ENCODE results near the gene LMAN2.

Gene LMAN2

GRCh38 chr5:177294632-177295031 lies 56.8 kb downstream of the LMAN2 start:
- no peak for TF ChIP-seq CTCF (IDR thresholded peaks at IDR 0.05; ENCODE audit: insufficient read depth, low read length, missing control alignments)
- no peak for DNase-seq (ENCODE audit: low read depth, low spot score)
- ChIA-PET CTCF (interaction anchor here (1.0 to 4.3 kb wide), 3 partner anchors 9 to 181 kb away, joined by 3 to 28 read pairs (median 4); partner anchors contain the start of genes PRELID1 and RAB24), POLR2A (no interaction called here)
- no peak overlapping the region for H3K4me3 ChIP-seq (ENCODE audit: low read depth, low read length)

- H3K4me3 ChIP-seq (ENCODE audit: low read depth, low read length), result no peak overlapping the region
- no peak for TF ChIP-seq CTCF (IDR thresholded peaks at IDR 0.05; ENCODE audit: insufficient read depth, low read length, missing control alignments)
- ChIA-PET CTCF (interaction anchor here (0.6 to 4.3 kb wide), 5 partner anchors 10 to 183 kb away, joined by 3 to 28 read pairs (median 3); partner anchors contain the start of genes PRELID1 and RAB24), POLR2A (no interaction called here)
- DNase-seq (ENCODE audit: low read depth, low spot score), result no peak
Measured at GRCh38 chr5:177293819-177294581, 57.5 kb downstream of the LMAN2 start.

DNA sequence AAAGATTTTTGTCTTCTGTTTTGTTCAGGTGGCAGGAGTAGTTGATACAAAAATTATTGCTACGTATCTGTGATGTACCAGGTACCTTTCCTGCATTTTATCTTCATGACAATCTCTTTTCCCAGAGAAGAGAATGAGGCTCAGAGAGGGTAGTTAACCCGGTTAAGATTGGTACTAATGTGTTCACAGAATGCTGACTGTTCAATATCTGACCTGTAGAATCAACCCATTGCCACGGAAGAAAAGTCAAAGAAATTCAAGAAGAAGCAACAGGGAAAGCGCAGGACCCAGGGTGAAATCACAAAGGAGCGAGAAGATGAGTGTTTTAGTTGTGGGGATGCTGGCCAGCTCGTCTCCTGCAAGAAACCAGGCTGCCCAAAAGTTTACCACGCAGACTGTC lies 59.7 kb downstream of the LMAN2 start:
- ChIA-PET POLR2A (no interaction called here), CTCF (interaction anchor here (1.0 to 4.3 kb wide), 2 partner anchors 12 to 178 kb away, joined by 3 to 28 read pairs; partner anchors contain the start of genes PRELID1 and RAB24)
- no peak for TF ChIP-seq CTCF (IDR thresholded peaks at IDR 0.05; ENCODE audit: insufficient read depth, low read length, missing control alignments)
- DNase-seq (ENCODE audit: low read depth, low spot score), result no peak
- H3K4me3 ChIP-seq (ENCODE audit: low read depth, low read length), result no peak overlapping the region

DNA sequence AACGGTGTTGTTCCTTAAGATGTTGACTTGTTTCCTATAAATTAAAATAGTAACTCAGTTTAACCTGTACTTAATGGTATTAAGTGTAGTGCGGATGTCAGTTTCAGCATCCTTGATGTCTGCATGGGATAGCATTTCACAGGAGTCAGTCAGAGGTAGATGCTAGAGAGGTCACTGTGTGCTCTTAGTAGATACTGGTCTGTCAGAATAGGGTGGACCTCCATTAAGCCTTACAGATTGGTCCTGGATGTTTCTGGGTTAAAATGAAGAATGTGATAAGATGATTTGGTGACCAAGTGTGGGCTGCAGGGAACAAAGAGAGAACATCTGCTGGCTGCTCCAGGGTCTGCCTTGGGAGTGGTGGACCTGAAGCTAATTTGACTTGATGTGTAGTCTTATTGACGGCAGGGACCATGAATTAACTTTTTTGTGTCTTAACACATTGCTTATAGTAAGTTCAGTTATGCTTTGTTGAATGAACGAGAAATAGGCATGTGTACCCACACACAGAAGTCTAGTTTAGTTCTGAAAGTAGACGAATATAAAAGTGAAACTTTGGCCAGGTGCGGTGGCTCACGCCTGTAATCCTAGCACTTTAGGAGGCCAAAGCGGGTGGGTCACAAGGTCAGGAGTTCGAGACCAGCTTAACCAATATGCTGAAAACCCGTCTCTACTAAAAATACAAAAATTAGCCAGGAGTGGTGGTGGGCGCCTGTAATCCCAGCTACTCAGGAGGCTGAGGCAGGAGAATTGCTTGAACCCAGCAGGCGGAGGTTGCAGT lies 60.5 kb downstream of the LMAN2 start:
- POLR2A ChIA-PET, result no interaction called here
- TF ChIP-seq CTCF (IDR thresholded peaks at IDR 0.05; ENCODE audit: insufficient read depth, low read length, missing control alignments), result no peak
- CTCF ChIA-PET, result interaction anchor here (1.0 to 4.3 kb wide), 3 partner anchors 12 to 178 kb away, joined by 3 to 28 read pairs (median 4); partner anchors contain the start of genes PRELID1 and RAB24
- H3K4me3 ChIP-seq (ENCODE audit: low read depth, low read length), result no peak overlapping the region
- no peak for DNase-seq (ENCODE audit: low read depth, low spot score)

- no peak for DNase-seq (ENCODE audit: low read depth, low spot score)
- no peak overlapping the region for H3K4me3 ChIP-seq (ENCODE audit: low read depth, low read length)
- CTCF ChIA-PET, result interaction anchor here (1.7 to 2.5 kb wide), 2 partner anchors 13 to 174 kb away, joined by 5 to 6 read pairs; no protein-coding TSS in a partner anchor
- POLR2A ChIA-PET, result no interaction called here
- no peak for TF ChIP-seq CTCF (IDR thresholded peaks at IDR 0.05; ENCODE audit: insufficient read depth, low read length, missing control alignments)
Measured at GRCh38 chr5:177288191-177288590, 63.3 kb downstream of the LMAN2 start.

Measured in AG04449 (cell line).